Neutrophil (primary cell): ENCODE data around the gene CTBP1.

Experiments
- H3K27ac ChIP-seq: fragments of 200-600 bp; sonication (generic); 2 replicates; pipeline ENCODE4 v1.5.1; 2016; ENCODE audit warnings: mild to moderate bottlenecking, moderate library complexity
- H3K27me3 ChIP-seq: fragments of 200-600 bp; sonication (generic); 2 replicates; pipeline ENCODE4 v1.6.0; 2016; ENCODE audit warnings: mild to moderate bottlenecking
- H3K36me3 ChIP-seq: fragments of 200-600 bp; sonication (generic); 2 replicates; pipeline ENCODE4 v1.5.1; 2017
- H3K4me1 ChIP-seq, 2 experiments: fragments of 200-600 bp in 1 of 2; sonication (generic) in 1 of 2; 1 replicate in 1 of 2; 2 replicates in 1 of 2; pipeline versions ENCODE4 v1.5.1 to v1.6.1; 2013 to 2016; ENCODE audit warnings: low read depth in 1 of 2, low read length in 1 of 2, mild to moderate bottlenecking in 1 of 2, moderate library complexity in 1 of 2; ENCODE audit not compliant: control insufficient read depth in 1 of 2, insufficient read depth in 1 of 2
- H3K4me3 ChIP-seq, 2 experiments: fragments of 200-600 bp in 1 of 2; sonication (generic) in 1 of 2; 1 replicate in 1 of 2; 2 replicates in 1 of 2; pipeline ENCODE4 v1.5.1; 2013 to 2016; ENCODE audit warnings: low read depth in 1 of 2, low read length in 1 of 2, mild to moderate bottlenecking in 1 of 2, moderate library complexity in 1 of 2
- H3K9me3 ChIP-seq: fragments of 200-600 bp; sonication (generic); 2 replicates; pipeline ENCODE4 v1.5.1; 2016
- CTCF ChIP-seq: fragments of 200-600 bp; sonication (generic); IDR thresholded peaks from 2 replicates; pipeline ENCODE4 v1.5.1; 2016; ENCODE audit warnings: antibody characterized with exemption

Gene CTBP1

GRCh38 chr4:1291996-1292702 is 43.2 kb upstream of the CTBP1 start:
- Histone ChIP-seq H3K27me3 (no peaks in the 10 kb centered on the region), H3K4me3 (peak overlapping the region; percentile 79 to 96), H3K36me3 (peaks cover 25% of the 10 kb centered on the region), H3K9me3 (no peaks in the 10 kb centered on the region), H3K4me1 (peaks cover 62 to 64% of the 10 kb centered on the region in 2 experiments), H3K27ac (peak overlapping the region; percentile 93)
- TF ChIP-seq CTCF, result no peak

GRCh38 chr4:1291091-1291490 is 42.2 kb upstream of the CTBP1 start:
- Histone ChIP-seq H3K27ac (peak overlapping the region; percentile 93), H3K4me3 (peak overlapping the region; percentile 79 to 96), H3K9me3 (no peaks in the 10 kb centered on the region), H3K36me3 (peaks cover 18% of the 10 kb centered on the region), H3K27me3 (no peaks in the 10 kb centered on the region), H3K4me1 (peaks cover 61 to 64% of the 10 kb centered on the region in 2 experiments)
- TF ChIP-seq CTCF, result no peak

- peaks cover 60 to 62% of the 10 kb centered on the region in 2 experiments for H3K4me1 ChIP-seq
- H3K9me3 ChIP-seq, result no peaks in the 10 kb centered on the region
- peak overlapping the region; percentile 93 for H3K27ac ChIP-seq
- no peak for TF ChIP-seq CTCF
- H3K27me3 ChIP-seq, result no peaks in the 10 kb centered on the region
- H3K4me3 ChIP-seq, result peak overlapping the region; percentile 79 to 96
- H3K36me3 ChIP-seq, result peaks cover 14% of the 10 kb centered on the region
Observed at GRCh38 chr4:1290165-1290977, 41.4 kb upstream of the CTBP1 start.

- Histone ChIP-seq H3K27me3 (no peaks in the 10 kb centered on the region), H3K4me1 (peaks cover 53% of the 10 kb centered on the region in 2 experiments), H3K4me3 (peak within 1 kb of the TSS; percentile 79 to 96), H3K9me3 (no peaks in the 10 kb centered on the region), H3K36me3 (peaks cover 12% of the 10 kb centered on the region), H3K27ac (peak within 1 kb of the TSS; percentile 93)
- TF ChIP-seq CTCF, result peak; percentile 10
Observed at GRCh38 chr4:1289207-1290164, 40.6 kb upstream of the CTBP1 start, which contains the start of gene MAEA. Gene MAEA, plus strand, starts transcription at chr4:1289891. Its CDS starts 23 bp downstream, at chr4:1289914.

- Histone ChIP-seq H3K27me3 (no peaks in the 10 kb centered on the region), H3K9me3 (no peaks in the 10 kb centered on the region), H3K36me3 (peaks cover 7% of the 10 kb centered on the region), H3K27ac (peak overlapping the region; percentile 93), H3K4me3 (peak overlapping the region; percentile 79 to 96), H3K4me1 (peaks cover 46% of the 10 kb centered on the region in 2 experiments)
- no peak for TF ChIP-seq CTCF
Observed at GRCh38 chr4:1288786-1289185, 39.9 kb upstream of the CTBP1 start.
